Neural cell (in vitro differentiated cells): ENCODE measurements around the gene TMEM19. TPM values are rescaled to one million over a fixed set of nuclear protein-coding genes. Genes with fewer than 3 reads are reported as not detected.

Experiments used
- H2AFZ ChIP-seq: fragments of 200-600, 300-800 bp; sonication (generic), shearing (Covaris generic); 2 replicates; pipeline ENCODE4 v1.6.0; 2014; ENCODE audit warnings: low read depth, mild to moderate bottlenecking, antibody characterized with exemption, low read length, moderate library complexity
- H3F3A ChIP-seq: fragments of 200-600 bp; shearing (Covaris generic); 2 replicates; pipeline ENCODE4 v1.6.1; 2016; ENCODE audit warnings: mild to moderate bottlenecking, moderate library complexity, mixed read lengths, antibody characterized with exemption, low read length; ENCODE audit not compliant: insufficient read depth, poor library complexity, severe bottlenecking
- H3K27ac ChIP-seq: fragments of 200-600, 300-800 bp; sonication (generic), shearing (Covaris generic); 2 replicates; pipeline ENCODE4 v1.5.1; 2014; ENCODE audit warnings: mild to moderate bottlenecking, low read length, moderate library complexity
- H3K27me3 ChIP-seq: fragments of 300-800, 200-600 bp; sonication (generic), shearing (Covaris generic); 2 replicates; pipeline ENCODE4 v1.6.0; 2014; ENCODE audit warnings: mild to moderate bottlenecking, low read depth, low read length, moderate library complexity; ENCODE audit not compliant: insufficient read depth
- H3K36me3 ChIP-seq: fragments of 300-800, 200-600 bp; sonication (generic), shearing (Covaris generic); 2 replicates; pipeline ENCODE4 v1.5.1; 2014; ENCODE audit warnings: mild to moderate bottlenecking, antibody characterized with exemption, low read length, moderate library complexity; ENCODE audit not compliant: insufficient read depth
- H3K4me2 ChIP-seq: fragments of 300-800, 200-600 bp; sonication (generic), shearing (Covaris generic); 2 replicates; pipeline ENCODE4 v1.6.0; 2014; ENCODE audit warnings: mild to moderate bottlenecking, low read length
- H3K4me3 ChIP-seq: fragments of 300-800, 200-600 bp; sonication (generic), shearing (Covaris generic); 2 replicates; pipeline ENCODE4 v1.5.1; 2014; ENCODE audit warnings: mild to moderate bottlenecking, low read length, moderate library complexity
- H3K79me2 ChIP-seq: fragments of 200-600 bp; shearing (Covaris generic); replicated peaks from 2 replicates; pipeline ENCODE4 v1.6.0; 2014; ENCODE audit warnings: mild to moderate bottlenecking, low read length, moderate library complexity; ENCODE audit not compliant: insufficient read depth
- H3K9ac ChIP-seq: fragments of 300-800, 200-600 bp; sonication (generic), shearing (Covaris generic); 2 replicates; pipeline ENCODE4 v1.6.1; 2016; ENCODE audit warnings: mild to moderate bottlenecking, low read length, mixed read lengths
- H3K9me2 ChIP-seq: fragments of 200-600 bp; shearing (Covaris generic); 2 replicates; pipeline ENCODE4 v1.6.1; 2016; ENCODE audit warnings: mild to moderate bottlenecking, low read length, mixed read lengths; ENCODE audit not compliant: insufficient read depth
- H3K9me3 ChIP-seq: fragments of 200-600, 300-800 bp; sonication (generic), shearing (Covaris generic); 2 replicates; pipeline ENCODE4 v1.6.1; 2016; ENCODE audit warnings: mild to moderate bottlenecking, mixed run types, low read length, moderate library complexity, mixed read lengths
- H4K20me1 ChIP-seq: fragments of 200-600 bp; shearing (Covaris generic); 2 replicates; pipeline ENCODE4 v1.6.1; 2016; ENCODE audit warnings: mild to moderate bottlenecking, mixed run types; ENCODE audit not compliant: insufficient read depth
- CTCF ChIP-seq: fragments of 450-650 bp; IDR thresholded peaks from 2 replicates; pipeline ENCODE4 v1.5.1; 2014; ENCODE audit warnings: antibody characterized with exemption, mild to moderate bottlenecking, moderate library complexity; ENCODE audit not compliant: poor library complexity, severe bottlenecking
- EP300 ChIP-seq: fragments of 450-650 bp; conservative IDR thresholded peaks from 2 replicates; pipeline ENCODE4 v1.6.1; 2014; ENCODE audit warnings: antibody characterized with exemption, mild to moderate bottlenecking, moderate library complexity; ENCODE audit not compliant: poor library complexity, severe bottlenecking
- EZH2 ChIP-seq: fragments of 200-600, 300-800 bp; shearing (Covaris generic), sonication (generic); IDR thresholded peaks from 2 replicates; pipeline ENCODE4 v1.6.1; 2014; ENCODE audit warnings: antibody characterized with exemption, low read length, borderline replicate concordance, mild to moderate bottlenecking; ENCODE audit not compliant: insufficient read depth, poor library complexity, severe bottlenecking
- MXI1 ChIP-seq: fragments of 450-650 bp; conservative IDR thresholded peaks from 2 replicates; pipeline ENCODE4 v1.6.1; 2014; ENCODE audit warnings: antibody characterized with exemption, mild to moderate bottlenecking; ENCODE audit not compliant: poor library complexity, severe bottlenecking
- POLR2AphosphoS5 ChIP-seq: IDR thresholded peaks from 2 replicates; pipeline ENCODE4 v1.6.1; 2012
- RAD21 ChIP-seq: fragments of 450-650 bp; conservative IDR thresholded peaks from 2 replicates; pipeline ENCODE4 v1.6.1; 2014; ENCODE audit warnings: antibody characterized with exemption, mild to moderate bottlenecking, moderate library complexity
- REST ChIP-seq: IDR thresholded peaks from 2 replicates; pipeline ENCODE4 v1.6.1; 2012; ENCODE audit warnings: borderline replicate concordance
- SMC3 ChIP-seq: fragments of 450-650 bp; conservative IDR thresholded peaks from 2 replicates; pipeline ENCODE4 v1.6.1; 2014; ENCODE audit warnings: antibody characterized with exemption, mild to moderate bottlenecking, moderate library complexity; ENCODE audit not compliant: poor library complexity
- TAF1 ChIP-seq: IDR thresholded peaks from 2 replicates; pipeline ENCODE4 v1.6.1; 2012; ENCODE audit warnings: low read depth
- polyA plus RNA-seq: library from polyadenylated mRNA; depleted of rRNA; stranded (reverse); fragments of >200 nt; gene quantifications from 2 replicates; pipeline ENCODE4 v1.2.3, GENCODE V29; 2014

Gene TMEM19
- polyA plus RNA-seq, 1 donor from 2014 or later: 24.2 TPM

GRCh38 chr12:71732357-71732712 is 46.5 kb downstream of the TMEM19 start:
- TF ChIP-seq EP300 (no peak), MXI1 (no peak), SMC3 (no peak), CTCF (no peak), REST (no peak), POLR2AphosphoS5 (no peak), RAD21 (no peak), TAF1 (no peak), EZH2 (no peak)
- Histone ChIP-seq H3K79me2 (no peaks in the 10 kb centered on the region), H3K9me2 (no peaks in the 10 kb centered on the region), H3K27me3 (no peaks in the 10 kb centered on the region), H3K4me3 (no peak overlapping the region), H3K9ac (no peak overlapping the region), H4K20me1 (no peaks in the 10 kb centered on the region), H3K36me3 (no peaks in the 10 kb centered on the region), H2AFZ (no peak overlapping the region), H3K4me2 (no peak overlapping the region), H3F3A (no peaks in the 10 kb centered on the region), H3K27ac (no peak overlapping the region), H3K9me3 (no peaks in the 10 kb centered on the region)

DNA sequence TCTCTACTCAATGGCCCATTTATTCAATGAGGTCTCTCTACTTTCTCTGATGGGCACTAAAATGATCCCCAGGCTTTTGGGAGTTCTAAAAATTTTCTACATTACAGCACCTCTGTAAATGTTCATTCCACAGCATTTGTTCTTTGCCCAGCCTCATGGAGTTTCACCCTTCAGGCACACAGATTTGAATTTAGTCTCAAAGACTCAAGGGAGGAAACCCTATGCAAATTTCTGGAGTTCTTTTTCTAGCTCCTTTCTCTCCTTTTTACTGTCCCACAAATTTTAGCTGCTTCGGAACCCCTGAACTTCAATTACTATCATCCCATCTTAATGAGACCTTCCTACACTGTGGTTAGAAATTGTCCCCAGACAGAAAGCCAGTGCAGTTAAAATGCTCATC is 51.3 kb downstream of the TMEM19 start:
- no peaks in the 10 kb centered on the region for H3K9me3 ChIP-seq
- H3K36me3 ChIP-seq: no peaks in the 10 kb centered on the region
- H3K4me2 ChIP-seq: no peak overlapping the region
- no peaks in the 10 kb centered on the region for H3F3A ChIP-seq
- no peaks in the 10 kb centered on the region for H3K27me3 ChIP-seq
- no peaks in the 10 kb centered on the region for H3K9me2 ChIP-seq
- H3K9ac ChIP-seq: no peak overlapping the region
- H4K20me1 ChIP-seq: no peaks in the 10 kb centered on the region
- no peaks in the 10 kb centered on the region for H3K79me2 ChIP-seq
- TF ChIP-seq RAD21 (no peak), EP300 (no peak), EZH2 (no peak), CTCF (no peak), POLR2AphosphoS5 (no peak), MXI1 (no peak), SMC3 (no peak), TAF1 (no peak), REST (no peak)
- H2AFZ ChIP-seq: no peak overlapping the region
- H3K27ac ChIP-seq: no peak overlapping the region
- H3K4me3 ChIP-seq: no peak overlapping the region
